Gastrocnemius medialis (tissue), 4 donors: ENCODE measurements around the gene ADNP.

Experiments used
- CTCF ChIP-seq, 5 experiments: fragments of 450-650 bp in 3 of 5; fragments of 200-600 bp in 2 of 5; sonication (generic) in 2 of 5; IDR thresholded peaks in 4 of 5; conservative IDR thresholded peaks in 1 of 5; 1 replicate in 4 of 5; 2 replicates in 1 of 5; pipeline ENCODE4 v1.5.1; 2016 to 2019; ENCODE audit warnings: antibody characterized with exemption in 5 of 5, mild to moderate bottlenecking in 3 of 5, moderate library complexity in 3 of 5
- POLR2A ChIP-seq, 2 donors: fragments of 450-650 bp; IDR thresholded peaks; one replicate each; pipeline ENCODE4 v1.6.1; 2017; ENCODE audit warnings: antibody characterized with exemption in 2 of 2, mild to moderate bottlenecking in 2 of 2, moderate library complexity in 2 of 2

- TF ChIP-seq CTCF (IDR thresholded peaks at IDR 0.05 in 4 of 5, conservative IDR thresholded peaks at IDR 0.05 in 1 of 5): no peak
- TF ChIP-seq POLR2A (IDR thresholded peaks at IDR 0.05): no peak
Measured at GRCh38 chr20:50858525-50858924, 72.7 kb downstream of the ADNP start.
